DND-41 (cell line): ENCODE measurements around the gene VENTX.

Source experiments
- EZH2 ChIP-seq: IDR thresholded peaks from 3 replicates; pipeline ENCODE4 v1.6.1; 2012; ENCODE audit warnings: borderline replicate concordance, low read depth, mild to moderate bottlenecking, moderate library complexity, low read length, inconsistent platforms; ENCODE audit not compliant: severe bottlenecking
- TF ChIP-seq, protein P1 (sequence below): IDR thresholded peaks from 2 replicates; pipeline ENCODE4 v1.5.1; 2012; ENCODE audit warnings: borderline replicate concordance, low read length, moderate library complexity, mild to moderate bottlenecking; ENCODE audit not compliant: poor library complexity, severe bottlenecking; ENCODE audit errors: extremely low read depth

DNA sequence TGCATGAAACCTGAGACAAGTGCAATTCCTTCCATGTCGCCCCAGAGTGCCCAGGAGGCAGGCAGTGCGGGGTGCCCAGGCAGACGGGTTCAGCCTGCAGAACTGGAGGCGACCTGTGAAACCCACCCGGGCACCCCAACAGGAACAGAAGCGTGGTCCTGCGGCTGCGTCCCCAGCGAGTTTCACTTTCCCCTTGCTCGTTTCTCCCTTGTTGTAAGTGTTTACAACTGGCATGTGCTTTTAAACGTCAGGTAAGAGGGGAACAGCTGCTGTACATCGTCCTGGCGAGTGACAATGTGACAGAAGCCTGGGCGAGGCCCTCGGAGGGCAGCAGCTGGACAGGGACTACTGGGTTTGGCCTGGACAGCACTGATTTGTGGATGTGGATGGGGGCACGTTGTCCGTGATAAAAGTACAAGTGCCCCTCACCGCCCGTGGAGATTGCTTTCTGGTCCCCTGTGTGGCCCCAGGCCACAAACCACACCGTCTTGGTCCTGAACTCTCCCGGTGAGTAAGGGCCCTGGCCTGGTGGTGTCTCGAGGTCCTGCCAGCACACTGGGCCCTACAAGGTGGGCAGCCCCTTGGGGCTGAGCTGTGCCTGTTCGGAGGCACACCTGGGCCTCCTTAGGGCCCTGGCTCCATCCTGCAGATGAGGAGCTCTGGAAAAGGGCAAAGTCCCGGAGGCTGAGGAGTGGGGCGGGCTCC lies 4.0 kb downstream of the VENTX start:
- TF ChIP-seq, protein P1, sequence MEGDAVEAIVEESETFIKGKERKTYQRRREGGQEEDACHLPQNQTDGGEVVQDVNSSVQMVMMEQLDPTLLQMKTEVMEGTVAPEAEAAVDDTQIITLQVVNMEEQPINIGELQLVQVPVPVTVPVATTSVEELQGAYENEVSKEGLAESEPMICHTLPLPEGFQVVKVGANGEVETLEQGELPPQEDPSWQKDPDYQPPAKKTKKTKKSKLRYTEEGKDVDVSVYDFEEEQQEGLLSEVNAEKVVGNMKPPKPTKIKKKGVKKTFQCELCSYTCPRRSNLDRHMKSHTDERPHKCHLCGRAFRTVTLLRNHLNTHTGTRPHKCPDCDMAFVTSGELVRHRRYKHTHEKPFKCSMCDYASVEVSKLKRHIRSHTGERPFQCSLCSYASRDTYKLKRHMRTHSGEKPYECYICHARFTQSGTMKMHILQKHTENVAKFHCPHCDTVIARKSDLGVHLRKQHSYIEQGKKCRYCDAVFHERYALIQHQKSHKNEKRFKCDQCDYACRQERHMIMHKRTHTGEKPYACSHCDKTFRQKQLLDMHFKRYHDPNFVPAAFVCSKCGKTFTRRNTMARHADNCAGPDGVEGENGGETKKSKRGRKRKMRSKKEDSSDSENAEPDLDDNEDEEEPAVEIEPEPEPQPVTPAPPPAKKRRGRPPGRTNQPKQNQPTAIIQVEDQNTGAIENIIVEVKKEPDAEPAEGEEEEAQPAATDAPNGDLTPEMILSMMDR: no peak
- no peak for TF ChIP-seq EZH2
